Stimulated activated naive CD8-positive, alpha-beta T cell treated with anti-CD3 and anti-CD28 coated beads, Interleukin-15, Interleukin-2, amounts not matched to agents 100 U/mL and 50 U/mL, for 24 hours (primary cell): ENCODE results near the gene NPB.

ENCODE experiments used
- ATAC-seq: fragments of 150-1000 bp; cut with Tn5 transposase; one replicate; pipeline ENCODE4 v1.10.0; 2021
- DNase-seq: peaks from one replicate; pipeline ENCODE4 v3.0.0; 2021

Gene NPB

GRCh38 chr17:81941484-81942166, 39.6 kb downstream of the NPB start:
- ATAC-seq: no peak
- DNase-seq: no peak

DNA sequence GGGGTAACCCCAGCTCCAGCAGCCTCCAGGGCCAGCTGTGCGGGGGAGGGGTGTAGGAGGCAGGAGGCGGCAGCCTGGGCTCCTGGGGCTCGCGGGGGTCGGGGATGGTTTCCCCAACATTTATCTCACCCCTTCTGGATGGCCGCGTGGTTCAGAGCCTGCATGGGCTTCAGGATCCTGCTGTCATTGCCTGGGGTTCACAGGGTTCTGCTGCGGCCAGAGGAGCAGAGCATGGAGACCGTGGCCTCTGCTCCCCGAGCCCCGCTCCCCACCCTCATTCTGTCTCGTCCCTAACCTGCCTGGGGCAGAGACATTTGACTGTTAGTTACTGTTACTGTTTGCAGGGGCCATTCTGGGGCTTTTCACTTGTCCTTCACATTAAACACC, 40.1 kb downstream of the NPB start:
- DNase-seq: no peak

GRCh38 chr17:81944858-81945257, 42.8 kb downstream of the NPB start:
- DNase-seq (no peak), ATAC-seq (no peak)

More for the DNA sequence above, 40.1 kb downstream of the NPB start:
- no peak for ATAC-seq

DNA sequence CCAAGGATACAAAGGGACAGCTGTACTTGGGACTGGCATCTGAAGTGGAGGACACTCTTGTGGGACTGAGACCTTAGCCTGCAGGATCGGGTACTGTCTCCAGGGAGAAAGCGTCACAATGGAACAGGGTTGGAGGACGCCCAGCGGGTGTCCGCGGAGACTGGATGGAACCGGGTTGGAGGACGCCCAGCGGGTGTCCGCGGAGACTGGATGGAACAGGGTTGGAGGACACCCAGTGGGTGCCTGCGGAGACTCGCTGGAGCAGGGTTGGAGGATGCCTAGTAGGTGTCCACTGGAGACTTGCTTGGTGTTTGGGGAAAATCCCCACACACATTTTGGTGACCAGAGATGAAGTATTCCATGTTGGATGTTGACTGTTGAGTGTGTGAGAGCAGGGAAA, 45.2 kb downstream of the NPB start, which contains the start of gene MYADML2:
Gene MYADML2 (minus strand): TSS at position 45 of the 400 bp plus-strand sequence. CDS start 5,492 bp downstream, outside the sequence.
- DNase-seq (no peak), ATAC-seq (no peak)

GRCh38 chr17:81948635-81949378, 46.8 kb downstream of the NPB start:
- ATAC-seq: peak; percentile 10
- no peak for DNase-seq

DNA sequence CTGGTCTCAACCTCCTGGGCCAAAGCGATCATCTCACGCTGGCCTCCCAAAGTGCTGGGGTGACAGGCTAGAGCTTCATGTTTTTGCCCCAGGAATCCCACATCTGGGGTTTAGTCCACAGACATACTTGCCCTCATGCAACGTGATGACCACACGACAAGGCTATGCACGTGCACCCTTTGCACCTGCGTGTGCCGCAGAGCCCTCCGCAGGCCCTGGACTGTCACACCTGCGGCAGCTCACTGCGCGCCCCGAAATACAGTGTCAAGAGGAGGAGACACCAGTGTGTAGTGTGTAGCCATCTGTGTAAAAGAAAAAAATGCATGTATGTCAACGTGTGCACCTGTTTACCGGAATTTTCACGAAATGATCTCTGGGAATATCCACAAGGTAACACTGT, 48.5 kb downstream of the NPB start:
- DNase-seq (no peak), ATAC-seq (no peak)

GRCh38 chr17:81951785-81952684, 50.0 kb downstream of the NPB start:
- DNase-seq (no peak), ATAC-seq (no peak)
